ENCODE data around the gene TSPAN16. TPM values are rescaled to one million over a fixed set of nuclear protein-coding genes. Genes with fewer than 3 reads are reported as not detected.

Gene TSPAN16
- total RNA-seq, 2 donors from 2014 or later: not detected

GRCh38 chr19:11281356-11282049 is 14.5 kb upstream of the TSPAN16 start:
- Histone ChIP-seq H3K9me3 (no peaks in the 10 kb centered on the region), H3K36me3 (replicated peaks in 1 of 2; ENCODE audit: insufficient read depth in 1 of 2, low read depth in 2 of 2) (no peaks in the 10 kb centered on the region), H3K4me1 (no peaks in the 10 kb centered on the region), H3K4me3 (no peak overlapping the region), H3K27ac (no peak overlapping the region), H3K27me3 (no peaks in the 10 kb centered on the region)
- ATAC-seq (no peak), DNase-seq (no peak)
- 53 to 56% methylated on average over 11 of the region's 11 CpGs for WGBS, 2 donors
- TF ChIP-seq, protein P1, sequence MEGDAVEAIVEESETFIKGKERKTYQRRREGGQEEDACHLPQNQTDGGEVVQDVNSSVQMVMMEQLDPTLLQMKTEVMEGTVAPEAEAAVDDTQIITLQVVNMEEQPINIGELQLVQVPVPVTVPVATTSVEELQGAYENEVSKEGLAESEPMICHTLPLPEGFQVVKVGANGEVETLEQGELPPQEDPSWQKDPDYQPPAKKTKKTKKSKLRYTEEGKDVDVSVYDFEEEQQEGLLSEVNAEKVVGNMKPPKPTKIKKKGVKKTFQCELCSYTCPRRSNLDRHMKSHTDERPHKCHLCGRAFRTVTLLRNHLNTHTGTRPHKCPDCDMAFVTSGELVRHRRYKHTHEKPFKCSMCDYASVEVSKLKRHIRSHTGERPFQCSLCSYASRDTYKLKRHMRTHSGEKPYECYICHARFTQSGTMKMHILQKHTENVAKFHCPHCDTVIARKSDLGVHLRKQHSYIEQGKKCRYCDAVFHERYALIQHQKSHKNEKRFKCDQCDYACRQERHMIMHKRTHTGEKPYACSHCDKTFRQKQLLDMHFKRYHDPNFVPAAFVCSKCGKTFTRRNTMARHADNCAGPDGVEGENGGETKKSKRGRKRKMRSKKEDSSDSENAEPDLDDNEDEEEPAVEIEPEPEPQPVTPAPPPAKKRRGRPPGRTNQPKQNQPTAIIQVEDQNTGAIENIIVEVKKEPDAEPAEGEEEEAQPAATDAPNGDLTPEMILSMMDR (IDR thresholded peaks at IDR 0.05): no peak
- no peak for TF ChIP-seq POLR2A (IDR thresholded peaks at IDR 0.05)
- intact Hi-C loops (cut with DNase I): no loop called here

DNA sequence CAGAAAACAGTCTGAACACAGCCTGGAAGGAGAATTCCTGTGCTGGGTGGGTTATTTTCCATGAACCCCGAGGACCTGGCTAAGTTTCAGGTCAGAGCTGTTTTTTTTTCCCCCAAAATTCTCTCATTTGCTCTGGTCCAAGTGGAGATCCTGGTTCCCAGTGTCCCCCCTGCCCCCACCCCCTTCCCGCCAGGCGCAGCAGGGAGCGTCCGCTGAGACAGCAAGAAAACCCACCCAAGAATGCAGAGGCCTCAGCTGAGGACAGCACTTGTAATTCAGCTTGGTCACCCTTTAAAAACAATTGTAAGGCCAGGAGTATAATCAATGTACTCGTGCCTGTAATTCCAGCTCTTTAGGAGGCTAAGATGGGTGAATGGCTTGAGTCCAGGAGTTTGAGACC is 11.4 kb upstream of the TSPAN16 start:
- H3K9me3 ChIP-seq: no peaks in the 10 kb centered on the region
- H3K4me1 ChIP-seq: no peaks in the 10 kb centered on the region
- no peak for TF ChIP-seq POLR2A (IDR thresholded peaks at IDR 0.05)
- TF ChIP-seq, protein P1 (IDR thresholded peaks at IDR 0.05): no peak
- ATAC-seq (no peak), DNase-seq (no peak)
- intact Hi-C loops (cut with DNase I): no loop called here
- H3K27ac ChIP-seq: no peak overlapping the region
- no peaks in the 10 kb centered on the region for H3K36me3 ChIP-seq (replicated peaks in 1 of 2; ENCODE audit: insufficient read depth in 1 of 2, low read depth in 2 of 2)
- 60 to 64% methylated on average over 6 of the region's 6 CpGs for WGBS, 2 donors
- no peaks in the 10 kb centered on the region for H3K27me3 ChIP-seq
- H3K4me3 ChIP-seq: no peak overlapping the region

DNA sequence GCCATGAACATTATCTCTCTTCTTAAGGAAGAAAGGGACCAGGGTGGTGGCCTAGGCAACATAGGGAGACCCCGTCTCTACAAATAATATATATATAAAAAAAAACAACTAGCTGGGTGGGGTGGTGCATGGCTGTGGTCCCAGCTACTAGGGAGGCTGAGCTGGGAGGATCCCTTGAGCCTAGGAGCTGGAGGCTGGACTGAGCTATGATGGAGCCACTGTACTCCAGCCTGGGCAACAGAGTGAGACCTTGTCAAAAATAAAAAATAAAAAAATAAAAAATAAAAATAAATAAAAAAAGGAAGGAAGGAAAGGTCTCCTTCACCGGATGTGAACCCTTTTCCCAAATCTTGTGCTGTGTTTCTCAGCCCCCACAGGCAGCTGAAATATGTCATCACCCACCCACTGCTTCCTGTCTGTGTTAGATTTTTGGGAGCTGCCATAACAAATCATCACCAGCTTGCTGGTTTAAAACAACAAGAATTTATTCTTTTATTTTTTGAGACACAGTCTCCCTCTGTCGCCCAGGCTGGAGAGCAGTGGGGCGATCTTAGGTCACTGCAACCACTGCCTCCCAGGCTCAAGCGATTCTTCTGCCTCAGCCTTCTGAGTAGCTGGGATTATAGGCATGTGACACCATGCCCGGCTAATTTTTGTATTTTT is 9.5 kb upstream of the TSPAN16 start:
- no peak for ATAC-seq
- intact Hi-C loops (cut with DNase I): no loop called here
- H3K4me3 ChIP-seq: no peak overlapping the region
- H3K27me3 ChIP-seq: no peaks in the 10 kb centered on the region
- TF ChIP-seq, protein P1 (IDR thresholded peaks at IDR 0.05): no peak
- TF ChIP-seq POLR2A (IDR thresholded peaks at IDR 0.05): no peak
- DNase-seq: peak in 1 of 4 donors; percentile 12
- H3K36me3 ChIP-seq (replicated peaks in 1 of 2; ENCODE audit: insufficient read depth in 1 of 2, low read depth in 2 of 2): no peaks in the 10 kb centered on the region
- no peak overlapping the region for H3K27ac ChIP-seq
- H3K9me3 ChIP-seq: no peaks in the 10 kb centered on the region
- WGBS, 2 donors: 59 to 65% methylated on average over 5 to 6 of the region's 6 CpGs
- no peaks in the 10 kb centered on the region for H3K4me1 ChIP-seq

DNA sequence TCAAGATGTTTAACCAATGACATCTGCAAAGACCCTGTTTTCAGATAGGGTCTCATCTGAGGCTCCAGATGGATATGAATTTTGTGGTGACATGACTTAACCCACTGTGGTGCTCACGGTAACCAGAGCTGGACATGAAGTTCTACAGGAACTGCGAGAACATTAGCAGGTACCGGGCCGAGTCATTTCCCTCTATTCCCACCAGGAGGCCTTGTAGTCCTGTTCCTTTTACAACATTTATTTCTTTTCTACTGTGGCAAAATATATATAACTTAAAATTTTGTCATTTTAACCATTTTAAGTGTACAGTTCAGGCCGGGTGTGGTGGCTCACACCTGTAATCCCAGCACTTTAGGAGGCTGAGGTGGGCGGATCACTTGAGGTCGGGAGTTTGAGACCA is 7.6 kb upstream of the TSPAN16 start:
- no peaks in the 10 kb centered on the region for H3K36me3 ChIP-seq (replicated peaks in 1 of 2; ENCODE audit: insufficient read depth in 1 of 2, low read depth in 2 of 2)
- no peak overlapping the region for H3K27ac ChIP-seq
- TF ChIP-seq, protein P1 (IDR thresholded peaks at IDR 0.05): peak in 5 of 7 experiments; percentile 17 to 36 (median 26)
- no peak for TF ChIP-seq POLR2A (IDR thresholded peaks at IDR 0.05)
- no peaks in the 10 kb centered on the region for H3K27me3 ChIP-seq
- ATAC-seq: no peak
- H3K9me3 ChIP-seq: no peaks in the 10 kb centered on the region
- intact Hi-C loops (cut with DNase I): no loop called here
- no peak overlapping the region for H3K4me3 ChIP-seq
- DNase-seq: peak in 1 of 4 donors; percentile 24
- H3K4me1 ChIP-seq: peaks cover 2% of the 10 kb centered on the region
- 57 to 76% methylated on average over 7 of the region's 7 CpGs for WGBS, 2 donors
